T-cell (primary cell): Measurements from ENCODE around the gene HOTAIR. TPM values are rescaled to one million over a fixed set of nuclear protein-coding genes. Genes with fewer than 3 reads are reported as not detected.

Experiments used
- ATAC-seq, 4 experiments: fragments of 200-7000 bp in 3 of 4; fragments of 150-1000 bp in 1 of 4; cut with Tn5 transposase; replicated peaks in 1 of 4; 1 replicate in 3 of 4; 2 replicates in 1 of 4; pipeline ENCODE4 v1.10.0; 2021; ENCODE audit warnings: moderate library complexity in 3 of 4, mild to moderate bottlenecking in 2 of 4, moderate number of reproducible peaks in 1 of 4
- CTCF ChIA-PET, 2 donors: fragments of 300-600 bp; sonication (Branson Sonifier 250); formaldehyde crosslinking; loops; one replicate each; lab custom pipeline; 2022; ENCODE audit warnings: antibody characterized with exemption in 2 of 2; lab: Charles Lee
- POLR2A ChIA-PET, 2 donors: fragments of 300-600 bp; sonication (Branson Sonifier 250); formaldehyde crosslinking; loops; one replicate each; lab custom pipeline; 2022; ENCODE audit warnings: antibody characterized with exemption in 2 of 2; lab: Charles Lee
- DNase-seq, 35 experiments: peaks; one replicate each; pipeline versions ENCODE4 v3.0.0 to v3.0.0-alpha.2; 2013 to 2023
- H3K27ac ChIP-seq: one replicate; pipeline ENCODE4 v1.5.1; 2013; ENCODE audit warnings: low read length
- H3K27me3 ChIP-seq, 2 experiments: replicated peaks in 1 of 2; 1 replicate in 1 of 2; 2 replicates in 1 of 2; pipeline versions ENCODE4 v1.6.1 to v1.7.0; 2013; ENCODE audit warnings: low read length in 1 of 2, mixed read lengths in 1 of 2; ENCODE audit not compliant: control insufficient read depth in 2 of 2, insufficient read depth in 2 of 2; ENCODE audit errors: extremely low read depth in 1 of 2
- H3K36me3 ChIP-seq, 2 donors: 1 replicate in 1 of 2; 2 replicates in 1 of 2; pipeline versions ENCODE4 v1.6.1 to v1.7.0; 2013; ENCODE audit warnings: low read length in 1 of 2; ENCODE audit not compliant: control insufficient read depth in 2 of 2, insufficient read depth in 1 of 2; ENCODE audit errors: extremely low read depth in 1 of 2
- H3K4me1 ChIP-seq, 2 experiments: 1 replicate in 1 of 2; 2 replicates in 1 of 2; pipeline versions ENCODE4 v1.6.1 to v1.7.0; 2013; ENCODE audit warnings: low read length in 2 of 2, mixed read lengths in 1 of 2; ENCODE audit not compliant: insufficient read depth in 2 of 2, control insufficient read depth in 1 of 2; ENCODE audit errors: extremely low read depth in 1 of 2
- H3K4me3 ChIP-seq, 2 donors: 1 replicate in 1 of 2; 2 replicates in 1 of 2; pipeline versions ENCODE4 v1.5.1 to v1.7.0; 2013; ENCODE audit warnings: mild to moderate bottlenecking in 2 of 2, low read length in 1 of 2, moderate library complexity in 1 of 2; ENCODE audit not compliant: control insufficient read depth in 1 of 2; ENCODE audit errors: extremely low read depth in 1 of 2
- H3K9me3 ChIP-seq: 2 replicates; pipeline ENCODE4 v1.7.0; 2013
- H3K27ac Mint-ChIP-seq, 2 donors: one replicate each; pipeline ENCODE4 v1.8.0; 2020 to 2021; ENCODE audit warnings: mild to moderate bottlenecking in 2 of 2, mixed read lengths in 2 of 2
- H3K27me3 Mint-ChIP-seq, 2 donors: one replicate each; pipeline ENCODE4 v1.8.0; 2021 to 2022; ENCODE audit warnings: mixed read lengths in 2 of 2
- H3K36me3 Mint-ChIP-seq: one replicate; pipeline ENCODE4 v1.8.0; 2021; ENCODE audit warnings: mixed read lengths
- H3K4me1 Mint-ChIP-seq, 3 donors: one replicate each; pipeline ENCODE4 v1.8.0; 2020 to 2022; ENCODE audit warnings: mixed read lengths in 3 of 3, mild to moderate bottlenecking in 1 of 3
- H3K4me3 Mint-ChIP-seq, 3 donors: one replicate each; pipeline ENCODE4 v1.8.0; 2020 to 2022; ENCODE audit warnings: mild to moderate bottlenecking in 3 of 3, mixed read lengths in 3 of 3, moderate library complexity in 3 of 3
- H3K9me3 Mint-ChIP-seq, 3 donors: one replicate each; pipeline ENCODE4 v1.8.0; 2020 to 2022; ENCODE audit warnings: mixed read lengths in 3 of 3
- WGBS: methylation state at CpG from one replicate; pipeline ENCODE4 v1.1.5; 2013; ENCODE audit warnings: missing lambda C conversion rate; ENCODE audit not compliant: insufficient coverage; 5-methylcytosine and 5-hydroxymethylcytosine counted together
- total RNA-seq, 35 experiments: library from RNA in 6 of 35; stranded (reverse) in 6 of 35; fragments of 120-200 nt in 1 of 35; gene quantifications; one replicate each; pipeline versions ENCODE4 v1.2.1 to v1.2.4 and lab custom pipeline; 2013 to 2026

The HOTAIR gene
- total RNA-seq, 5 donors from 2014 or later (not counting 1 experiment from before 2014, with no cell fraction given), result not detected

DNA sequence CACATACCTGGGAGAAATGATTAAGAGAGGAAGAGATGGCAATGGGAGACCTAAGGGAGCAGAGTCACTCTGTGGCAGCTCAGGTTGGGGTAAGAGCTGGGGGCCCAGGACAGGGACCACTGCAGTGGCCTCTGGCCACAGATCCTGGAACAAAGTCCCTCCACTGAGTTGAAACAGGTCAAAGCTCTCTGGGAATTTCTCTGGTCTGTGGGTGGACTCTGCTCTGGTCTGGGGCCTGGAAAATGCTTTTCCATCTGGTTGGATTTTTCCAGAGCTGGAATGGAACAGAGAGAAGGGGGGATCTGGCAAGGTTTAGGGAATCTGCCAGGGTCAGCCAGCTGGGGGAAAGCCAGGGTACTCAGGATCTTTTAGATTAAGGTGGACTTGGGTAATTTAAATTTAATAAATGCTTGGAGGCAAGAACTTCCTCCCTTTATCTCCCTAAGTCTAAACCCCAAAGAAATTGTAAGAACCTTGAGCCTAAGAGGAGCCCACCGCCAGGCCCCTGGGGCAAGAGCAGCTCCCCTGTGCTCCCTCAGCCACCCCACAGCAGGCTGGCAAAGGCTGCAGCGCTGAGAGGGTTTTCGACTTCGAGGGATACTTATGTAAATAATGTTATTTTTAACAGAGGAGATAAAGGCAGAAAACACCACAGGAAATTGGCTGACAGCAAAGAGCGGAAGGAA is 13.9 kb upstream of the HOTAIR start:
- Histone ChIP-seq H3K27ac (no peak overlapping the region), H3K36me3 (no peaks in the 10 kb centered on the region), H3K4me1 (peaks cover 4 to 46% of the 10 kb centered on the region in 2 experiments), H3K27me3 (peaks cover 33 to 96% of the 10 kb centered on the region in 2 experiments), H3K9me3 (no peaks in the 10 kb centered on the region), H3K4me3 (peak overlapping the region in 1 of 2 donors; percentile 46)
- DNase-seq, result no peak
- Mint-ChIP-seq H3K4me1 (peaks cover 34 to 58% (median 53%) of the 10 kb centered on the region in 3 donors), H3K27me3 (peaks cover 87 to 92% of the 10 kb centered on the region in 2 donors), H3K9me3 (no peaks in the 10 kb centered on the region), H3K27ac (peak overlapping the region in 1 of 2 donors; percentile 27), H3K36me3 (no peaks in the 10 kb centered on the region), H3K4me3 (peak overlapping the region in 2 of 3 donors; percentile 25 to 42)
- WGBS, result no CpG with 5 or more reads among the region's 5 CpGs
- CTCF ChIA-PET, result interaction anchor here (0.6 to 1.5 kb wide), 5 partner anchors 9 to 263 kb away, joined by 3 to 8 read pairs (median 3); partner anchors contain the start of gene HOXC5 (in 1 of the 2)
- POLR2A ChIA-PET, result interaction anchor here in 1 of 2 donors (0.6 kb wide), 2 partner anchors 201 to 424 kb away, joined by 3 read pairs; no protein-coding TSS in a partner anchor
- peak in 1 of 4 experiments; percentile 7 for ATAC-seq

DNA sequence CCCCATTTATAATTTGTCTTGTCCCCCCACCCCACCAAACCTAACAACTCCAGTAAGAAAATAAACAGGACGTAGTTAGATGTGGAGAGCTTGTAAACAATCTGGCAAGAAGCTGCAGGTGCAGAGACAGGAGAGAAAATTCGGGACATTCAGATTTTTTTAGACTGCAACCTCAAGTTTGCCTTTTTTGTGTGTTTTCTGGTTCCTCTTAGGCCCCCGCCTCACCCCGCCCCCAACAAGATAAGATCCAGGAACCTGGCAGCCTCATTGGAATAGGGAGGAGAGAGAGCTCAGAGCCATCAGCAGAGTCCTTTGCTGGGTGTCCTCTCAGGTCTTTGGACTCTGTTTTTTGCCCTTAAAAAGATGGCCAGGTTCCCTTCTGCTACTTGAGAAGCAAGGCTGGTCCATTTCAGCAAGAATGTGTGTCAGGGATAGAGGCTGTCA is 13.1 kb upstream of the HOTAIR start:
- Mint-ChIP-seq H3K4me1 (peaks cover 34 to 60% (median 50%) of the 10 kb centered on the region in 3 donors), H3K27me3 (peaks cover 86 to 92% of the 10 kb centered on the region in 2 donors), H3K9me3 (no peaks in the 10 kb centered on the region), H3K27ac (no peak overlapping the region), H3K36me3 (no peaks in the 10 kb centered on the region), H3K4me3 (no peak overlapping the region)
- no peaks in the 10 kb centered on the region for H3K36me3 ChIP-seq
- ChIA-PET CTCF (interaction anchor here (0.6 to 1.5 kb wide), 7 partner anchors 10 to 264 kb away, joined by 3 to 8 read pairs (median 3); partner anchors contain the start of gene HOXC5 (in 1 of the 2)), POLR2A (interaction anchor here (0.5 to 0.7 kb wide), 4 partner anchors 47 to 484 kb away, joined by 3 to 5 read pairs (median 4); no protein-coding TSS in a partner anchor)
- H3K27me3 ChIP-seq, result peaks cover 31 to 97% of the 10 kb centered on the region in 2 experiments
- no peak overlapping the region for H3K4me3 ChIP-seq
- DNase-seq, result no peak
- H3K4me1 ChIP-seq, result peaks cover 4 to 49% of the 10 kb centered on the region in 2 experiments
- no peaks in the 10 kb centered on the region for H3K9me3 ChIP-seq
- no peak overlapping the region for H3K27ac ChIP-seq
- no CpG with 5 or more reads among the region's 4 CpGs for WGBS
- no peak for ATAC-seq

DNA sequence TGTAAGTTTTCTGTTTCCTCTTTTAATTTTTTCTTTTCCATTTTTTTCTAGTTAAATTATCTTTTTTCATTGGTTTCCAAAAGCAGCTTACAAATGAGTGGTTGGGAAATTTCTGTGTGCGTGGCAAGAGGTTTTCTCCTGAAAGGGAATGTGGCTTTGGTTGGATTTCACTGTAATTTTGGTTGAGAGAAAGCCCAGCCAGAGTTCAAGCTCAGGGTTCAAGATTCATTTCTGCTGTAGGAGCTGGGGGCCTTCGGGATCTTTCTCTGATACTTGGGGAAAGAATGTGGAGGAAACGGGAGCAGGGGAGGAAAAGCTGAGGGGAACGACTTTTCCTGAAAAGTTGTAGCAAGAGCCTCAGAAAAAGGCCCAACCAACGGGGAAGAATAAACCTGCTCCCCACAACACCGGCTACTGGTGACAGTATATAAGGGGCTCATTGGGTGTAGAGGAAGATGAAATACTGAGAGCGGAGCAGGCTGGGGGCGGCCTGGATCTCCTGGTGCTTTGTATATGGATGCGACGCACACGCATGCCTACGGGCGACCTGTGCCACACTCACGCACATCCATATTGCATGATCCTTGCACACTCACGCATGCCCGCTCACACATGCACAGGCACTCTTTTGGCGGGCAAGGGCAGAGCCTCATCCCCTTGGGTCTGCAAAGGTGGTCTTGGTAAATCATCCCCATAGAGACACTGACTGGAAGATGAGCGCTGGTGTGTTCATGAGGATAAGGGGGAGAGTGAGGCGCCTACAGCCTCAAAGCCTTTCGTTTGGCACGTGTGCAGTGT is 12.1 kb upstream of the HOTAIR start:
- H3K4me3 Mint-ChIP-seq, result peak overlapping the region in 2 of 3 donors; percentile 9 to 71
- no peak overlapping the region for H3K4me3 ChIP-seq
- POLR2A ChIA-PET, result interaction anchor here in 1 of 2 donors (0.5 kb wide), 1 partner anchor 310 kb away, joined by 4 read pairs; no protein-coding TSS in a partner anchor
- no peaks in the 10 kb centered on the region for H3K36me3 ChIP-seq
- peaks cover 85 to 92% of the 10 kb centered on the region in 2 donors for H3K27me3 Mint-ChIP-seq
- CTCF ChIA-PET, result interaction anchor here (0.7 to 1.3 kb wide), 2 partner anchors 84 to 221 kb away, joined by 3 read pairs; no protein-coding TSS in a partner anchor
- no peaks in the 10 kb centered on the region for H3K9me3 ChIP-seq
- 13% methylated on average over 1 of the region's 21 CpGs for WGBS
- peak overlapping the region in 1 of 2 donors; percentile 60 for H3K27ac Mint-ChIP-seq
- ATAC-seq (no peak), DNase-seq (no peak)
- no peaks in the 10 kb centered on the region for H3K9me3 Mint-ChIP-seq
- H3K4me1 Mint-ChIP-seq, result peaks cover 34 to 60% (median 50%) of the 10 kb centered on the region in 3 donors
- peaks cover 26 to 97% of the 10 kb centered on the region in 2 experiments for H3K27me3 ChIP-seq
- H3K36me3 Mint-ChIP-seq, result no peaks in the 10 kb centered on the region
- peaks cover 4 to 52% of the 10 kb centered on the region in 2 experiments for H3K4me1 ChIP-seq
- H3K27ac ChIP-seq, result no peak overlapping the region

DNA sequence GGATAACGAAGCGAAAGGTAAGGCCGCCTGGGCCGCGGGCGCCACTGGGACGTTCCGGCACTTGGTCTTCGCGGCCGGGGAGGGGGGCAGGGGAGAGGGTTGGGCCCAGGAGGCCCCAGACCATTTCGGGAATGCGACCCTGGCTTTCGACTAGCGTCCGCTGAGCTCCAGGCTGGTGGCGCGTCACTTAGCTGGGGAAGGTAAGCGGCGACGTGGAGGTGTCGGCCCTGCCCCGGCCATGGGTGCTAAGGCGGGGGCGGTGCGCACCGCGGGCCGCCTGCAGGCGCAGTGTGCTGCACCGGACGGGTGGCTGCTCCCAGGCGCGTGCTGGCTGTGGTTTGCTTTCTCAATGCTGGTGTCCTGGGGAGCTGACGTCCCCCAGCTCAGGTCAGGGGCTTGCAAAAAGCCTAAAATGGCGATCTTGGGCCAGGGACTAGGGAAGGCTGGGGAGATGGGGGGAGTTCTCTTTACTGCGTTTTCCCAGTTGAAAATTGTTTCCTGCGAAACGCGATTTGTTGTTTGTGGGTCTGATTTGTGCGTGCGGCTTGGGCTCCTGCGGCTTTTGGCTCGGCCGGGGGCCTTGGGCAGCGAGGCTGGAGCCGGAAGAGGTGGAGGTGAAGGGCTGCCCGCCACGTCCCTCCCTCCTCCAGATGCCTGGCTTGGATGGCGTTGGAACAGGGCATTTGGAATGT is 11.4 kb upstream of the HOTAIR start:
- no peaks in the 10 kb centered on the region for H3K9me3 Mint-ChIP-seq
- H3K27ac ChIP-seq, result no peak overlapping the region
- DNase-seq, result peak in 1 of 35 experiments; percentile 50

DNA sequence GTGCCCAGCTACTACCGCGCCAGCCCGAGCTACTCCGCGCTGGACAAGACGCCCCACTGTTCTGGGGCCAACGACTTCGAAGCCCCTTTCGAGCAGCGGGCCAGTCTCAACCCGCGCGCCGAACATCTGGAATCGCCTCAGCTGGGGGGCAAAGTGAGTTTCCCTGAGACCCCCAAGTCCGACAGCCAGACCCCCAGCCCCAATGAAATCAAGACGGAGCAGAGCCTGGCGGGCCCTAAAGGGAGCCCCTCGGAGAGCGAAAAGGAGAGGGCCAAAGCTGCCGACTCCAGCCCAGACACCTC is 10.9 kb upstream of the HOTAIR start:
- H3K27ac Mint-ChIP-seq, result no peak overlapping the region
- no peaks in the 10 kb centered on the region for H3K36me3 ChIP-seq
- peaks cover 34 to 58% (median 47%) of the 10 kb centered on the region in 3 donors for H3K4me1 Mint-ChIP-seq
- peaks cover 85 to 93% of the 10 kb centered on the region in 2 donors for H3K27me3 Mint-ChIP-seq
- ATAC-seq, result peak in 1 of 4 experiments; percentile 15
- H3K4me3 Mint-ChIP-seq, result peak overlapping the region in 2 of 3 donors; percentile 13 to 71
- H3K4me3 ChIP-seq, result peak overlapping the region; percentile 7 to 35
- H3K27me3 ChIP-seq, result peaks cover 21 to 97% of the 10 kb centered on the region in 2 experiments
- no peak overlapping the region for H3K27ac ChIP-seq
- CTCF ChIA-PET, result interaction anchor here (0.6 to 1.0 kb wide), 2 partner anchors 12 to 301 kb away, joined by 3 to 4 read pairs; no protein-coding TSS in a partner anchor
- no peaks in the 10 kb centered on the region for H3K36me3 Mint-ChIP-seq
- POLR2A ChIA-PET, result no interaction called here
- no peaks in the 10 kb centered on the region for H3K9me3 ChIP-seq
- peaks cover 4 to 51% of the 10 kb centered on the region in 2 experiments for H3K4me1 ChIP-seq
- no peak for DNase-seq
- no peaks in the 10 kb centered on the region for H3K9me3 Mint-ChIP-seq
- 16% methylated on average over 16 of the region's 21 CpGs for WGBS

More for the DNA sequence above, 11.4 kb upstream of the HOTAIR start:
- H3K4me1 ChIP-seq, result peaks cover 4 to 52% of the 10 kb centered on the region in 2 experiments
- POLR2A ChIA-PET, result no interaction called here
- Mint-ChIP-seq H3K27me3 (peaks cover 85 to 93% of the 10 kb centered on the region in 2 donors), H3K4me1 (peaks cover 34 to 59% (median 50%) of the 10 kb centered on the region in 3 donors), H3K4me3 (peak overlapping the region; percentile 25 to 71 (median 31)), H3K27ac (no peak overlapping the region), H3K36me3 (no peaks in the 10 kb centered on the region)
- H3K9me3 ChIP-seq, result no peaks in the 10 kb centered on the region
- ATAC-seq, result peak; percentile 30 to 57 (median 44)
- 7% methylated on average over 45 of the region's 50 CpGs for WGBS
- peak overlapping the region; percentile 7 to 35 for H3K4me3 ChIP-seq
- CTCF ChIA-PET, result interaction anchor here in 1 of 2 donors (1.0 kb wide), 1 partner anchor 301 kb away, joined by 3 read pairs; no protein-coding TSS in a partner anchor
- no peaks in the 10 kb centered on the region for H3K36me3 ChIP-seq
- peaks cover 21 to 97% of the 10 kb centered on the region in 2 experiments for H3K27me3 ChIP-seq
